Right cardiac atrium (tissue), 5 donors: ENCODE measurements around the gene PRM3. TPM values are rescaled to one million over a fixed set of nuclear protein-coding genes. Genes with fewer than 3 reads are reported as not detected.

ENCODE experiments used
- ATAC-seq, 2 donors: fragments of 200-7000 bp; cut with Tn5 transposase; one replicate each; pipeline versions ENCODE4 v1.8.0 to v1.9.1; 2020; ENCODE audit warnings: moderate library complexity in 2 of 2, mild to moderate bottlenecking in 1 of 2
- DNase-seq, 3 donors: peaks; one replicate each; pipeline ENCODE4 v3.0.0-alpha.2; 2020
- H3K27ac ChIP-seq: one replicate; pipeline ENCODE4 v1.5.1; 2013; ENCODE audit warnings: mild to moderate bottlenecking, low read length, control low read depth, moderate library complexity
- H3K27me3 ChIP-seq: one replicate; pipeline ENCODE4 v1.6.1; 2013; ENCODE audit not compliant: control insufficient read depth, insufficient read depth
- H3K4me1 ChIP-seq: one replicate; pipeline ENCODE4 v1.6.1; 2013; ENCODE audit warnings: low read length; ENCODE audit not compliant: control insufficient read depth, insufficient read depth
- H3K4me3 ChIP-seq: one replicate; pipeline ENCODE4 v1.5.1; 2013; ENCODE audit warnings: low read length, control low read depth
- H3K9me3 ChIP-seq: one replicate; pipeline ENCODE4 v1.6.1; 2013; ENCODE audit warnings: low read length; ENCODE audit not compliant: control insufficient read depth
- WGBS: extraction: QIAGEN DNeasy Blood & Tissue Kit; methylation state at CpG from one replicate; pipeline ENCODE4 v1.1.7; 2013; 5-methylcytosine and 5-hydroxymethylcytosine counted together
- intact Hi-C, 4 donors: fragments of 100-400 bp; cut with DNase I; formaldehyde crosslinking; loops; one replicate each; pipeline versions ENCODE4 v1.11.0 to v1.14.0; 2022 to 2023
- polyA plus RNA-seq: library from polyadenylated mRNA; stranded (reverse); fragments of 200-250 nt; gene quantifications from one replicate; pipeline ENCODE4 v1.2.3, GENCODE V29; 2013
- total RNA-seq, 4 donors: library from RNA; stranded (reverse); fragmentation: NEBNext Ultra II Directional; extraction: Animal tissue kit (Norgen Biotek cat#: 25700); gene quantifications; one replicate each; pipeline ENCODE4 v1.2.1, GENCODE V29; 2021
- donor health status: healthy with polysubstance abuse.
- donor health status: DM: no; HTN: yes; CAD: no.
- donor health status: DM: no; HTN: no; CAD: no.
- donor health status: DM: no; HTN: yes; CAD: no; lungs with severe emphysema.
- donor health status: DM: yes; HTN: yes; CAD: no.

The PRM3 gene
- total and polyA plus RNA-seq, 5 donors: not detected

- ATAC-seq (no peak), DNase-seq (no peak)
- no peaks in the 10 kb centered on the region for H3K27me3 ChIP-seq
- no peak overlapping the region for H3K27ac ChIP-seq
- no peaks in the 10 kb centered on the region for H3K4me1 ChIP-seq
- H3K9me3 ChIP-seq: no peaks in the 10 kb centered on the region
- intact Hi-C loops: no loop called here
- no peak overlapping the region for H3K4me3 ChIP-seq
- WGBS: 84% methylated on average over 9 of the region's 9 CpGs
Observed at GRCh38 chr16:11264155-11264832, 9.1 kb downstream of the PRM3 start.

DNA sequence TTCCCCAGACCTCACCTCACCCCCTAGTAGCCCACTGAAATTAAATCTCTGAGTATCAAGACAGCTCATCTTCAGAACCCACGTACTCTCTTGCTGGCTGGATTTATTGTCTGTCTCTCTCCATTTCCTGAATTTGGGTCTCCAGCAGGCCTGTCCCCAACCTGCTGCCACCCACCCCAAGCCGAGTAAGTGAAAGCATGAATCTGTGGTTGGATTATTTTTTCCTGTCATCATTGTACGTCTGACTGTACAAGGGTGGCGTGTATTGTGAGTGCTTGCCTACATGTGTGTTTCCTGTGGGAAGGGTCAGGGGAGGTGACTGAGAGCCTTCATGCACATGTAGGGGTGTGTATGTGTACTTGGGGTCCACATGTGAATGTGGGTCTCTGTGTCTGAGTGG is 9.7 kb downstream of the PRM3 start:
- intact Hi-C loops: no loop called here
- Histone ChIP-seq H3K4me1 (peaks cover 4% of the 10 kb centered on the region), H3K9me3 (no peaks in the 10 kb centered on the region), H3K27me3 (no peaks in the 10 kb centered on the region), H3K27ac (no peak overlapping the region), H3K4me3 (no peak overlapping the region)
- DNase-seq (no peak), ATAC-seq (no peak)
- 62% methylated on average over 4 of the region's 4 CpGs for WGBS

DNA sequence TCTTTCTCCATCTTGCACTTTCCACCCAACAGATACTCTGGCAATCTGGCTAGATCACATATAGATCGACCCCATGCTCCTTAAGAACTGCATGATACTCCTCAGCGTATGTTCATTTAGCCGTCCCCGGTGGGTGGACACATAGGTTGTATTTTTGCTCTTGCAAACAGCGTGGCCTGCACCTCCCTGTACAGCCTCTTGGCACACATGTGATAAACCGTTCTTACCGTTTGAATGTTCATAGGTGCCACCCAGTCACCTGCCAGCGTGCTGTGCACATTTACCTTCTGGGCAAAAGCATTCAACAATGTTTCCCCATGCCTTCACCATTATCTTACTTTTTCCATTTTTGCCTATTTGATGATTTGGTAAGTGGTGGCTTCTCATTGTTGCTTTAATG is 10.5 kb downstream of the PRM3 start:
- no peaks in the 10 kb centered on the region for H3K9me3 ChIP-seq
- peaks cover 4% of the 10 kb centered on the region for H3K4me1 ChIP-seq
- H3K27ac ChIP-seq: no peak overlapping the region
- WGBS: 90% methylated on average over 8 of the region's 8 CpGs
- no peak overlapping the region for H3K4me3 ChIP-seq
- intact Hi-C loops: no loop called here
- DNase-seq (no peak), ATAC-seq (no peak)
- H3K27me3 ChIP-seq: no peaks in the 10 kb centered on the region

GRCh38 chr16:11260596-11260966 is 12.8 kb downstream of the PRM3 start:
- H3K4me3 ChIP-seq: no peak overlapping the region
- DNase-seq (no peak), ATAC-seq (no peak)
- no peak overlapping the region for H3K27ac ChIP-seq
- no peaks in the 10 kb centered on the region for H3K9me3 ChIP-seq
- H3K27me3 ChIP-seq: no peaks in the 10 kb centered on the region
- WGBS: 67% methylated on average over 3 of the region's 3 CpGs
- intact Hi-C loops: no loop called here
- H3K4me1 ChIP-seq: peaks cover 4% of the 10 kb centered on the region

- no peak for DNase-seq
- Histone ChIP-seq H3K27ac (no peak overlapping the region), H3K4me1 (peaks cover 5% of the 10 kb centered on the region), H3K4me3 (no peak overlapping the region), H3K27me3 (no peaks in the 10 kb centered on the region), H3K9me3 (no peaks in the 10 kb centered on the region)
- no peak for ATAC-seq
- intact Hi-C loops: loop anchor here (5.0 to 10.0 kb wide), 7 partner anchors 97 to 885 kb away; no protein-coding TSS in a partner anchor
- 92% methylated on average over 12 of the region's 12 CpGs for WGBS
Observed at GRCh38 chr16:11259655-11260595, 13.5 kb downstream of the PRM3 start.

- no peaks in the 10 kb centered on the region for H3K27me3 ChIP-seq
- no peak overlapping the region for H3K4me3 ChIP-seq
- DNase-seq (peak; percentile 67 to 82 (median 80)), ATAC-seq (no peak)
- 34% methylated on average over 15 of the region's 15 CpGs for WGBS
- intact Hi-C loops: loop anchor here (5.0 to 10.0 kb wide), 7 partner anchors 98 to 886 kb away; no protein-coding TSS in a partner anchor
- H3K9me3 ChIP-seq: no peaks in the 10 kb centered on the region
- H3K27ac ChIP-seq: peak overlapping the region; percentile 49
- H3K4me1 ChIP-seq: peaks cover 10% of the 10 kb centered on the region
Observed at GRCh38 chr16:11258553-11259492, 14.6 kb downstream of the PRM3 start.

GRCh38 chr16:11257131-11257938 is 16.1 kb downstream of the PRM3 start:
- intact Hi-C loops: loop anchor here (2.0 to 10.0 kb wide), 8 partner anchors 100 to 887 kb away; no protein-coding TSS in a partner anchor
- no peaks in the 10 kb centered on the region for H3K9me3 ChIP-seq
- ATAC-seq: peak; percentile 71 to 77
- peak overlapping the region; percentile 95 for H3K4me3 ChIP-seq
- WGBS: 24% methylated on average over 21 of the region's 21 CpGs
- peak; percentile 77 to 88 (median 83) for DNase-seq
- peak overlapping the region; percentile 96 for H3K27ac ChIP-seq
- no peaks in the 10 kb centered on the region for H3K27me3 ChIP-seq
- H3K4me1 ChIP-seq: peaks cover 10% of the 10 kb centered on the region

GRCh38 chr16:11256661-11257130 is 16.7 kb downstream of the PRM3 start:
- ATAC-seq (peak; percentile 57 to 75), DNase-seq (peak; percentile 78 to 90 (median 89))
- intact Hi-C loops: loop anchor here (2.0 to 10.0 kb wide), 8 partner anchors 101 to 888 kb away; no protein-coding TSS in a partner anchor
- Histone ChIP-seq H3K27me3 (no peaks in the 10 kb centered on the region), H3K9me3 (no peaks in the 10 kb centered on the region), H3K4me1 (peaks cover 10% of the 10 kb centered on the region), H3K4me3 (peak overlapping the region; percentile 95), H3K27ac (peak overlapping the region; percentile 96)
- WGBS: under 1% methylated on average over 32 of the region's 32 CpGs

GRCh38 chr16:11255737-11256660 is 17.4 kb downstream of the PRM3 start, which contains the start of gene SOCS1:
SOCS1 (minus strand) TSS chr16:11256204; CDS start chr16:11255478, 726 bp downstream.
- H3K27ac ChIP-seq: peak within 1 kb of the TSS; percentile 96
- H3K4me1 ChIP-seq: peaks cover 10% of the 10 kb centered on the region
- intact Hi-C loops: loop anchor here (2.0 to 10.0 kb wide), 8 partner anchors 101 to 889 kb away; no protein-coding TSS in a partner anchor
- WGBS: under 1% methylated on average over 100 of the region's 100 CpGs
- H3K4me3 ChIP-seq: peak within 1 kb of the TSS; percentile 95
- ATAC-seq (peak; percentile 81 to 86), DNase-seq (peak; percentile 84 to 93 (median 93))
- H3K27me3 ChIP-seq: no peaks in the 10 kb centered on the region
- no peaks in the 10 kb centered on the region for H3K9me3 ChIP-seq
